ENCODE measurements around the gene NPHS1.

The NPHS1 gene

GRCh38 chr19:35870124-35870736 is 17.9 kb upstream of the NPHS1 start (continued):
- peak; percentile 68 for TF ChIP-seq ZNF518A (tag by site-specific recombination; conservative IDR thresholded peaks at IDR 0.05; ENCODE audit: low read depth)
- TF ChIP-seq ZFP69B (tag by site-specific recombination; IDR thresholded peaks at IDR 0.05): peak; percentile 18; the same call in 1 of the 2 replicates
- TF ChIP-seq ZBTB10 (tag by site-specific recombination; IDR thresholded peaks at IDR 0.05): peak; percentile 80; the same call in 1 of the 2 replicates
- TF ChIP-seq MYNN (tag by site-specific recombination; IDR thresholded peaks at IDR 0.05; ENCODE audit: borderline replicate concordance): peak; percentile 98
- peak; percentile 99; the same call in 1 of the 2 replicates for TF ChIP-seq KLF9 (tag by site-specific recombination; IDR thresholded peaks at IDR 0.05; ENCODE audit: low read depth)
- peak; percentile 55; the same call in 1 of the 2 replicates for TF ChIP-seq ZNF785 (tag by site-specific recombination; IDR thresholded peaks at IDR 0.05)
- peak; percentile 68 for TF ChIP-seq ZBTB48 (tag by site-specific recombination; IDR thresholded peaks at IDR 0.05)

GRCh38 chr19:35869327-35870123 is 17.2 kb upstream of the NPHS1 start:
- CTCF ChIA-PET: interaction anchor here (0.5 to 3.2 kb wide), 19 partner anchors 10 to 516 kb away, joined by 3 to 12 read pairs (median 3); partner anchors contain the start of gene NPHS1
- peak overlapping the region; percentile 16; the same call in 1 of the 2 replicates for H3K4me3 ChIP-seq (ENCODE audit: low read depth, low read length)
- POLR2A ChIA-PET: interaction anchor here (0.5 to 2.8 kb wide), 31 partner anchors 9 to 903 kb away, joined by 3 to 25 read pairs (median 3); partner anchors contain the start of genes ALKBH6, GRAMD1A, LIN37 and NFKBID
- no peaks in the 10 kb centered on the region for H3K9me3 ChIP-seq (ENCODE audit: control insufficient read depth, insufficient read depth, low read depth, low read length)
- H3K36me3 ChIP-seq (ENCODE audit: control insufficient read depth in 2 of 2, insufficient read depth in 1 of 2, low read length in 2 of 2): peaks cover 0 to 6% of the 10 kb centered on the region in 2 experiments; a peak in 1 of 3 replicates
- peak overlapping the region; percentile 34; the same call in 1 of the 2 replicates for H3K27ac ChIP-seq (ENCODE audit: extremely low read depth, low read depth, low read length)
- H3K4me1 ChIP-seq (ENCODE audit: control insufficient read depth, insufficient read depth, low read length): peaks cover 16% of the 10 kb centered on the region
- no peak for TF ChIP-seq ZFP41 (tag by site-specific recombination; IDR thresholded peaks at IDR 0.05; ENCODE audit: borderline replicate concordance)
- TF ChIP-seq ZNF114 (tag by site-specific recombination; IDR thresholded peaks at IDR 0.05): no peak
- peak; percentile 25; the same call in 1 of the 2 replicates for TF ChIP-seq ZNF146 (tag by site-specific recombination; IDR thresholded peaks at IDR 0.05)
- TF ChIP-seq ZBTB7A (tag by site-specific recombination; IDR thresholded peaks at IDR 0.05; ENCODE audit: low read depth): peak; percentile 97
- peak; percentile 99 for TF ChIP-seq GLIS2 (tag by site-specific recombination; IDR thresholded peaks at IDR 0.05)
- no peak for TF ChIP-seq ZNF623 (tag by site-specific recombination; IDR thresholded peaks at IDR 0.05)
- TF ChIP-seq ZNF280C (tag by site-specific recombination; IDR thresholded peaks at IDR 0.05): no peak
- peak; percentile 69; the same call in 1 of the 2 replicates for TF ChIP-seq ZBTB6 (tag by site-specific recombination; IDR thresholded peaks at IDR 0.05)
- TF ChIP-seq BCL11B (tag by site-specific recombination; IDR thresholded peaks at IDR 0.05; ENCODE audit: low read depth): no peak; the same call in 1 of the 2 replicates
- TF ChIP-seq ZFP37 (tag by site-specific recombination; IDR thresholded peaks at IDR 0.05): no peak
- no peak for TF ChIP-seq ATF2 (tag by site-specific recombination; IDR thresholded peaks at IDR 0.05; ENCODE audit: low read depth)
- no peak for TF ChIP-seq ZNF266 (tag by site-specific recombination; IDR thresholded peaks at IDR 0.05; ENCODE audit: low read depth)
- no peak for TF ChIP-seq ZNF133 (tag by site-specific recombination; IDR thresholded peaks at IDR 0.05)
- no peak for TF ChIP-seq ZNF19 (tag by site-specific recombination; IDR thresholded peaks at IDR 0.05; ENCODE audit: low read depth)

All from HEK293 (cell line).